ENCODE measurements around the gene HHAT.
"Not testable (repeated sequence)": the region's sequence is repeated elsewhere in the genome, so short reads cannot be mapped to it uniquely, and the experiment has no call there.

DNA sequence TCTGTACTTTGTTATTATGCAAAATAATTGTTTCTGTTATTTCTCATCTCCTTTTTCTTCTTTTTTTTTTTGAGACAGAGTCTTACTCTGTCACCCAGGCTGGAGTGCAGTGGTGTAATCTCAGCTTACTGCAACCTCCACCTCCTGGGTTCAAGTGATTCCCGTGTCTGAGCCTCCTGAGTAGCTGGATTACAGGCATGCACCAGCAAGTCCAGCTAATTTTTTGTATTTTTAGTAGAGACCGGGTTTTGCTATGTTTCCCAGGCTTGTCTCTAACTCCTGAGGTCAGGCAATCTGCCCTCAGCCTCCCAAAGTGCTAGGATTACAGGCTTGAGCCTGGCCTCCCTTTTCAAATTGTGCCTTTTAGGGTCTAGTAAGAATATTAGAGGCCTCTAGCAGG is 77.6 kb downstream of the HHAT start:
- TF ChIP-seq FOSL2 (IDR thresholded peaks at IDR 0.05); FOSL2 (CRISPR knock-in tag; IDR thresholded peaks at IDR 0.05); ESRRA (IDR thresholded peaks at IDR 0.05; ENCODE audit: borderline replicate concordance, low read length); RAD21 (conservative IDR thresholded peaks at IDR 0.05 in 1 of 2, IDR thresholded peaks at IDR 0.05 in 1 of 2); CHD2 (IDR thresholded peaks at IDR 0.05; ENCODE audit: low read length, partially characterized antibody); POLR2A (IDR thresholded peaks at IDR 0.05; ENCODE audit: low read length): not testable (repeated sequence)
- TF ChIP-seq, protein P1, sequence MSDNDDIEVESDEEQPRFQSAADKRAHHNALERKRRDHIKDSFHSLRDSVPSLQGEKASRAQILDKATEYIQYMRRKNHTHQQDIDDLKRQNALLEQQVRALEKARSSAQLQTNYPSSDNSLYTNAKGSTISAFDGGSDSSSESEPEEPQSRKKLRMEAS (IDR thresholded peaks at IDR 0.05), result not testable (repeated sequence)
- TF ChIP-seq, protein P2, sequence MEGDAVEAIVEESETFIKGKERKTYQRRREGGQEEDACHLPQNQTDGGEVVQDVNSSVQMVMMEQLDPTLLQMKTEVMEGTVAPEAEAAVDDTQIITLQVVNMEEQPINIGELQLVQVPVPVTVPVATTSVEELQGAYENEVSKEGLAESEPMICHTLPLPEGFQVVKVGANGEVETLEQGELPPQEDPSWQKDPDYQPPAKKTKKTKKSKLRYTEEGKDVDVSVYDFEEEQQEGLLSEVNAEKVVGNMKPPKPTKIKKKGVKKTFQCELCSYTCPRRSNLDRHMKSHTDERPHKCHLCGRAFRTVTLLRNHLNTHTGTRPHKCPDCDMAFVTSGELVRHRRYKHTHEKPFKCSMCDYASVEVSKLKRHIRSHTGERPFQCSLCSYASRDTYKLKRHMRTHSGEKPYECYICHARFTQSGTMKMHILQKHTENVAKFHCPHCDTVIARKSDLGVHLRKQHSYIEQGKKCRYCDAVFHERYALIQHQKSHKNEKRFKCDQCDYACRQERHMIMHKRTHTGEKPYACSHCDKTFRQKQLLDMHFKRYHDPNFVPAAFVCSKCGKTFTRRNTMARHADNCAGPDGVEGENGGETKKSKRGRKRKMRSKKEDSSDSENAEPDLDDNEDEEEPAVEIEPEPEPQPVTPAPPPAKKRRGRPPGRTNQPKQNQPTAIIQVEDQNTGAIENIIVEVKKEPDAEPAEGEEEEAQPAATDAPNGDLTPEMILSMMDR (IDR thresholded peaks at IDR 0.05), result not testable (repeated sequence)
